Caki2 (cell line): ENCODE results near the gene MAST4. TPM values are rescaled to one million over a fixed set of nuclear protein-coding genes. Genes with fewer than 3 reads are reported as not detected.
"Not testable (repeated sequence)": the region's sequence is repeated elsewhere in the genome, so short reads cannot be mapped to it uniquely, and the experiment has no call there.

Experiments
- DNase-seq: peaks from one replicate; pipeline ENCODE4 v3.0.0-alpha.2; 2015; ENCODE audit warnings: low read depth
- in situ Hi-C: cut with HindIII; loops from 2 replicates; pipeline ENCODE4 v1.10.0; 2016; ENCODE audit warnings: low sequenced_read_pairs, low pct_unique_long_range_greater_than_20kb, mixed read lengths
- total RNA-seq: library from RNA; depleted of rRNA; stranded (reverse); fragments of >200 nt; shearing (Covaris generic); gene quantifications from 2 replicates; pipeline ENCODE4 v1.2.3, GENCODE V29; 2014; ENCODE audit warnings: low replicate concordance

Gene MAST4
- total RNA-seq, 1 experiment from 2014 or later = not detected

- peak; percentile 13 for DNase-seq
- in situ Hi-C loops = no loop called here
These were observed 218.2 kb downstream of the MAST4 start for GRCh38 chr5:66814146-66814991.

- DNase-seq = no peak
- in situ Hi-C loops = no loop called here
These were observed 222.2 kb downstream of the MAST4 start for GRCh38 chr5:66818304-66818934.

DNA sequence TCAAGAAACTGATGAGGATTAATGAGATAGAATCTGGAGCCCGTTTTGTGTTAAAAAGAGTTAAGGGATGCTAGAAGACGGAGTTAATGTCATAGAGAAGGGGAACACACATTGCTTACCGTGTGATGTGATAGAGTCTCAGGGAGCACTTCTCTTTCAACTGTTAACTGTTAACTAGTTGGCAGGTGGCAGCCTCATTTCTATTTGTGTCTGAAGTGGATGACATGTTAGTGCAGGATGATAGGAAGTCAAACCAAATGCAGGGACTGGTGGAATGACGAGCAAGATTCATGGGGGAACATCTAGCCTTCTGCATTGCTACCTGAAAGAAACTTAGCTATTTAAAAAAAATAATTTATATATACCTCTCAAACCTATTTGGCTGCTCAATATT, 222.7 kb downstream of the MAST4 start:
- no peak for DNase-seq
- in situ Hi-C loops = no loop called here

- DNase-seq = no peak
- in situ Hi-C loops = no loop called here
These were observed 224.5 kb downstream of the MAST4 start for GRCh38 chr5:66820630-66821207.

GRCh38 chr5:66821688-66822429, 225.7 kb downstream of the MAST4 start:
- in situ Hi-C loops = no loop called here
- DNase-seq = no peak

GRCh38 chr5:66822906-66823305, 226.7 kb downstream of the MAST4 start:
- DNase-seq, in situ Hi-C loops: not testable (repeated sequence)

- in situ Hi-C loops = no loop called here
- DNase-seq = no peak
These were observed 228.3 kb downstream of the MAST4 start for GRCh38 chr5:66824476-66824875.

DNA sequence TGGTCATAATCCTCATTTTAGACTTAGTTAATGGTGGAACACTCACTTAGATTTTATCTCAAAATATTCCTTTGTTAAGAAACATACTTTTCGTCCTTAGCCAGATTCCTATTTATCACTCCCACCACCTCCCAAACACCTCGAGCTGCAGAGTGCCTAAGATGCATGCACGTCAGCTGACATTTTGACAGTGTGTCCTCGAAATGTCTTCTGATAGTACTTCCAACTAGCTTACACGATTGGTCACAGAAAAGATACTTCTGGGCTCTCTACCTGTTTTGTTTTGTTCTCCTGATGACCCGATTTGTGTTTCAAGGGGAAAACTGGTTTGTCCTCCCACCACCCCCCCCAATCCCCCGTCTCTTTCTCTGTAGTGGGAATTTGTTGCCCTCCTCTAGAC, 230.1 kb downstream of the MAST4 start:
- no peak for DNase-seq
- in situ Hi-C loops = no loop called here

DNA sequence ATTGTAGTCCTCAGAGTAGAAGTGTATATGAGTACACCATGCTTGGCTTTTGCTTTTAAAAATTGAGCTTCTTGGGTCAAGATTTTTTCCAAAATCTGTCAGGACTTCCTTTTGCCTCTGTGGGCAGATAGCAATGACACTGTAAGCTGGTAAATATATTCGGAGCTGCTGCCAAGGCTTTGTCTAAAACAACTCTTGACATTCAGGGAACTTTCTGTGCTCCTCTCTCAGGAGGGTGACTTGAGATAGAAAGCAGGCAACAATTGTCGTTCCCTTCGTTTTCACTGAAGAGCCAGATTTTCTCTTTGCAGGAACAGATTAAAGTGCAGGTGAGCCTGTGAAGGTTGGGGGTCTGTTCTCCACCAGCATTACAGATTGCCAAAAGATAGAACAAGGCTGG, 230.5 kb downstream of the MAST4 start:
- in situ Hi-C loops = no loop called here
- no peak for DNase-seq

GRCh38 chr5:66828046-66828547, 231.9 kb downstream of the MAST4 start:
- in situ Hi-C loops = no loop called here
- peak; percentile 1 for DNase-seq

- DNase-seq = peak; percentile 16
- in situ Hi-C loops = no loop called here
These were observed 232.6 kb downstream of the MAST4 start for GRCh38 chr5:66828548-66829357.

DNA sequence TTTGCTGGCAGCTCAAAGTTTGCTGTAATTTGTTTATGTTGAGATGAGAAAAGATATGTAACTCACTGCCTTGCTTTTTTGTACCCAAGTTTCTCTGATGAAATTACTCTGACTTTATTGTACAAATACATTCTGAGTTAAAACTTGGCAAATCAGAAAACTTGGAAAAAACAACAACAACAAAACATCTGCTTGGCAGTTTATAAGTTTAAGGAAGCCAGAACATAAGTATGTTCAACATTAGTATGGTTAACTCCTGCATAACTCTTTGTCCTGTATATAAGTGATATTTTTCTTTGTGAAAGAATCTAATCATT, 233.1 kb downstream of the MAST4 start:
- in situ Hi-C loops = no loop called here
- peak; percentile 4 for DNase-seq

- DNase-seq = no peak
- in situ Hi-C loops = no loop called here
These were observed 233.6 kb downstream of the MAST4 start for GRCh38 chr5:66829826-66830225.

DNA sequence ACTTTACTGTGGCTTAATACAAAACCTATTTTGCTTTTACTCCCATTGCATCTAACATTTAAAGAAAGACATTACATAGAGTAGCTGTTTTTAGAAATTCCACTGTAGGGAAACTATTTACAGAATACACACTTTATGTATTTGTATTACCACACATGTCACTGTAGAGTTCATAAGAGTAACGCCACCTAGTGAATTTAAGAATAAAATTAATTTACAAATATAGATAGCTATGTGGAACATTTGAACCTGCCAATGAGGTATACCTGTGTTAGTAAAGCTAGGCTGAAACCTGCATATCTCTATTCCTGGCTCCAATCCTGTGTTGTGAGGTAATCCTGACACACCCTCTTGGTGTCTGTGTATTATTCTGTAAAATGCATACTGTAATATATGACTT, 234.4 kb downstream of the MAST4 start:
- no peak for DNase-seq

GRCh38 chr5:66839636-66840185, 243.5 kb downstream of the MAST4 start:
- no peak for DNase-seq
- in situ Hi-C loops = no loop called here

More for the DNA sequence above, 234.4 kb downstream of the MAST4 start:
- in situ Hi-C loops = no loop called here

- in situ Hi-C loops = no loop called here
These were observed 244.4 kb downstream of the MAST4 start for GRCh38 chr5:66840511-66841013.

DNA sequence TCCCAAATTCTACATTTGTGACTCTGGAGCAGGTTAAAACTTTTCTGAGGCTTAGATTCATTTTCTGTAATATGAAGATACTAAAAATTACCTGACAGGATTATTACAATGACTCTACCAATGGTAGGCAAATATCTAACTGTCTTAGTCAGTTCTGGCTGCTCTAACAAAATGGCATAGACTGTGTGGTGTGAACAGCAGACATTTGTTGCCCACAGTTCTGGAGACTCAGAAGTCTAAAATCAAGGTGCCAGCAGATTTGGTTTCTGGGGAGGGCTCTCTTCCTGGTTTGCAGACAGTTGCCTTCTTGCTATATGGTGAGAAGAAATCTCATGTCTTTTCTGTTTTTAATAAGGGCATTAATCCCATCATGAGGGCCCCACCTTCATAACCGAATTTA, 245.1 kb downstream of the MAST4 start:
- in situ Hi-C loops = no loop called here
- DNase-seq = no peak

More at GRCh38 chr5:66840511-66841013, 244.4 kb downstream of the MAST4 start:
- no peak for DNase-seq
